ENCODE results near the gene TRAPPC2L. TPM values are rescaled to one million over a fixed set of nuclear protein-coding genes. Genes with fewer than 3 reads are reported as not detected.

Gene TRAPPC2L
- total and polyA plus RNA-seq, 10 of the 15 experiments (the other 5 are each of a cell fraction or from before 2014, with no cell fraction given), result 56.3 to 363 (median 118) TPM

DNA sequence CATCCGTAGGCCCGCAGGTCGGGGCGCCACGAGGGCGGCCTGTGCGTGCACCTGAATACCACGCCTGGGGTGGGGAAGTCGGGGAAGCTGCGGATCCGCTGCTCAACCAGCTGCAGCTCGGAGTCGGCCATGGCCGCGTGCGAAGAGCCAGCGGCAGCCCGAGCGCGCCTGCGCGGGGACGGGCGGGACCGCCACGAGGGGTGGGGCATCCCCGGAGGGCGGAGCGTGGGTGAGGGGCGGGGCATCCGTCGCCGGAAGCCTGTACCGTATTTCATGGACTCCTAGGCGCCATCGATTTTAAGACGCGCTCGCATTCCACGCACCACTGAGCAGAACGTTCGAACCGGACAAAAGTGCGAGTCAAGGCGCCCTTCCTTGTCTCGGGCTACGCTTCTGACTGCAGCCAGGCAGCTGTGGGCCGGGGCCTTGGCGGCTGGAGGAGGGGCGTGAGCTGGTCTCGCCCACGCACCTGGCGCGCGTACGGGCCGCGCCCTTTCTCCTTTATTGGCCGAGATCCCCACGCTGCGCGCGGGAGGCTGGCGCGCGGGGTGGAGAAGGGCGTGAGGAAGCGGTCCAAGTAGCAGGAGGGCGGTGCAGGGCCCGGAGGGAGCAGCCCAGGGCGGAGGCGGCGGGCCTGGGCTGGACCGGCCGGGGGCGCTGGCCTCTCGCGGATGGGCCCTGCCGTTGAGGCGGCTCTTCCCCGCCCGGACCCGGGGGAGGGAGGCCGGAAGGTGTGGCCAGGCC lies 45.0 kb upstream of the TRAPPC2L start, which contains the start of gene APRT (continued):
- TF ChIP-seq NR2F1 (conservative IDR thresholded peaks at IDR 0.05), result peak; percentile 78
- TF ChIP-seq, protein P1, sequence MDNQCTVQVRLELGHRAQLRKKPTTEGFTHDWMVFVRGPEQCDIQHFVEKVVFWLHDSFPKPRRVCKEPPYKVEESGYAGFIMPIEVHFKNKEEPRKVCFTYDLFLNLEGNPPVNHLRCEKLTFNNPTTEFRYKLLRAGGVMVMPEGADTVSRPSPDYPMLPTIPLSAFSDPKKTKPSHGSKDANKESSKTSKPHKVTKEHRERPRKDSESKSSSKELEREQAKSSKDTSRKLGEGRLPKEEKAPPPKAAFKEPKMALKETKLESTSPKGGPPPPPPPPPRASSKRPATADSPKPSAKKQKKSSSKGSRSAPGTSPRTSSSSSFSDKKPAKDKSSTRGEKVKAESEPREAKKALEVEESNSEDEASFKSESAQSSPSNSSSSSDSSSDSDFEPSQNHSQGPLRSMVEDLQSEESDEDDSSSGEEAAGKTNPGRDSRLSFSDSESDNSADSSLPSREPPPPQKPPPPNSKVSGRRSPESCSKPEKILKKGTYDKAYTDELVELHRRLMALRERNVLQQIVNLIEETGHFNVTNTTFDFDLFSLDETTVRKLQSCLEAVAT (IDR thresholded peaks at IDR 0.05), result no peak
- no peak for TF ChIP-seq PAX8 (IDR thresholded peaks at IDR 0.05)
- 0 out of 2 replicates have a peak, but pooled peaks have one; percentile 18 for TF ChIP-seq TCF3 (IDR thresholded peaks at IDR 0.05; ENCODE audit: borderline replicate concordance, insufficient read depth, low read depth, low read length)
- TF ChIP-seq IKZF2 (IDR thresholded peaks at IDR 0.05), result no peak; a peak in 1 of 4 replicates
- 0 out of 2 replicates have a peak, but pooled peaks have one; percentile 28 for TF ChIP-seq RCOR1 (conservative IDR thresholded peaks at IDR 0.05; ENCODE audit: low read depth, low read length)
- no peak for TF ChIP-seq ZNF274 (IDR thresholded peaks at IDR 0.05; ENCODE audit: insufficient read depth, insufficient read length)
- TF ChIP-seq, protein P2, sequence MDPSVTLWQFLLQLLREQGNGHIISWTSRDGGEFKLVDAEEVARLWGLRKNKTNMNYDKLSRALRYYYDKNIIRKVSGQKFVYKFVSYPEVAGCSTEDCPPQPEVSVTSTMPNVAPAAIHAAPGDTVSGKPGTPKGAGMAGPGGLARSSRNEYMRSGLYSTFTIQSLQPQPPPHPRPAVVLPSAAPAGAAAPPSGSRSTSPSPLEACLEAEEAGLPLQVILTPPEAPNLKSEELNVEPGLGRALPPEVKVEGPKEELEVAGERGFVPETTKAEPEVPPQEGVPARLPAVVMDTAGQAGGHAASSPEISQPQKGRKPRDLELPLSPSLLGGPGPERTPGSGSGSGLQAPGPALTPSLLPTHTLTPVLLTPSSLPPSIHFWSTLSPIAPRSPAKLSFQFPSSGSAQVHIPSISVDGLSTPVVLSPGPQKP (IDR thresholded peaks at IDR 0.05; ENCODE audit: low read depth, low read length), result peak; percentile 79; the same call in 1 of the 2 replicates
- TF ChIP-seq JUNB (IDR thresholded peaks at IDR 0.05), result no peak
- no peak for TF ChIP-seq EZH2 (IDR thresholded peaks at IDR 0.05; ENCODE audit: borderline replicate concordance, control insufficient read depth, low read depth, low read length)
- TF ChIP-seq KAT2A (conservative IDR thresholded peaks at IDR 0.05; ENCODE audit: control insufficient read depth, low read depth, low read length), result no peak
- peak; percentile 48 for TF ChIP-seq SMAD5 (IDR thresholded peaks at IDR 0.05; ENCODE audit: low read depth)
- peak; percentile 68 for TF ChIP-seq NRF1 (conservative IDR thresholded peaks at IDR 0.05; ENCODE audit: low read depth, low read length)
- peak; percentile 33; the same call in 2 of the 3 replicates for TF ChIP-seq POU2F2 (IDR thresholded peaks at IDR 0.05; ENCODE audit: borderline replicate concordance, low read depth, low read length)
- TF ChIP-seq MTA2 (IDR thresholded peaks at IDR 0.05; ENCODE audit: low read depth), result no peak
- TF ChIP-seq SPI1 (IDR thresholded peaks at IDR 0.05; ENCODE audit: borderline replicate concordance, insufficient read depth, low read depth, low read length), result no peak
- TF ChIP-seq SUZ12 (IDR thresholded peaks at IDR 0.05; ENCODE audit: unreplicated experiment), result no peak
- TF ChIP-seq JUND (IDR thresholded peaks at IDR 0.05; ENCODE audit: low read depth, low read length), result no peak
- peak; percentile 37 for TF ChIP-seq MEF2B (IDR thresholded peaks at IDR 0.05; ENCODE audit: partially characterized antibody, poor library complexity, severe bottlenecking)
- TF ChIP-seq, protein P3, sequence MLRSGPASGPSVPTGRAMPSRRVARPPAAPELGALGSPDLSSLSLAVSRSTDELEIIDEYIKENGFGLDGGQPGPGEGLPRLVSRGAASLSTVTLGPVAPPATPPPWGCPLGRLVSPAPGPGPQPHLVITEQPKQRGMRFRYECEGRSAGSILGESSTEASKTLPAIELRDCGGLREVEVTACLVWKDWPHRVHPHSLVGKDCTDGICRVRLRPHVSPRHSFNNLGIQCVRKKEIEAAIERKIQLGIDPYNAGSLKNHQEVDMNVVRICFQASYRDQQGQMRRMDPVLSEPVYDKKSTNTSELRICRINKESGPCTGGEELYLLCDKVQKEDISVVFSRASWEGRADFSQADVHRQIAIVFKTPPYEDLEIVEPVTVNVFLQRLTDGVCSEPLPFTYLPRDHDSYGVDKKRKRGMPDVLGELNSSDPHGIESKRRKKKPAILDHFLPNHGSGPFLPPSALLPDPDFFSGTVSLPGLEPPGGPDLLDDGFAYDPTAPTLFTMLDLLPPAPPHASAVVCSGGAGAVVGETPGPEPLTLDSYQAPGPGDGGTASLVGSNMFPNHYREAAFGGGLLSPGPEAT (IDR thresholded peaks at IDR 0.05; ENCODE audit: low read depth), result 0 out of 2 replicates have a peak, but pooled peaks have one; percentile 37
- peak; percentile 58 for TF ChIP-seq IKZF1 (conservative IDR thresholded peaks at IDR 0.05)
- TF ChIP-seq POLR2A (IDR thresholded peaks at IDR 0.05; ENCODE audit: low read depth, low read length), result peak; percentile 91
- no peak for TF ChIP-seq CHD4 (IDR thresholded peaks at IDR 0.05)
- no peak for TF ChIP-seq RFX5 (IDR thresholded peaks at IDR 0.05; ENCODE audit: low read depth, low read length)
- TF ChIP-seq CBFB (IDR thresholded peaks at IDR 0.05; ENCODE audit: low read depth), result 0 out of 2 replicates have a peak, but pooled peaks have one; percentile 13
- no peak; the same call in 1 of the 2 replicates for TF ChIP-seq CREM (IDR thresholded peaks at IDR 0.05; ENCODE audit: low read depth)

All from GM12878 (cell line).